Measurements from ENCODE around the gene PAM. TPM values are rescaled to one million over a fixed set of nuclear protein-coding genes. Genes with fewer than 3 reads are reported as not detected.
A peak's percentile ranks its signal among the peaks of the same experiment; 100 is the strongest.
"Not testable (repeated sequence)": the region's sequence is repeated elsewhere in the genome, so short reads cannot be mapped to it uniquely, and the experiment has no call there.

The PAM gene
- total and polyA plus RNA-seq, 7 experiments from 2014 or later = 10.3 to 36.6 (median 13.6) TPM

DNA sequence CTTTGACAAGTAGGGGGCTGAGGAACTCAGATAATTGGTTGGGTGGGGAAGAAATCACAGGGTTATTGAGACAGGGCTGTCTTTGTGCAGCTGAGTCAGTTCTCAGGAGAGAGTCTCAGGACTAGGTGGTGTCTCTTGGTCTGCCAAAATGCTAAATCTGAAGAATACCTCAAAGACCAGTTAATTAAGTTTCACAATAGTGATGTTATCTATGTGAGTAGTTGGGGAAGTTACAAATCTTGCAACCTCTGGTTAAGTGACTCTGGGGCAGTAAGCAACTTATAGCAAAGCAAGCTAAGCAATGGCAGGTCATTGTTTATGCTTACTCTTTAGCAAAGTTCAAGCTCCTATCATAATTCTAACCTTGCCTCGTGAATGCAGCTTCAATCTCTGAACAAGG is 311.2 kb downstream of the PAM start:
- ATAC-seq (peak; percentile 42), DNase-seq (no peak)
- ChIA-PET POLR2A (no interaction called here), CTCF (no interaction called here)
- Mint-ChIP-seq H3K4me3 (no peak overlapping the region), H3K27me3 (peaks cover 0 to 12% (median 5%) of the 10 kb centered on the region in 5 donors), H3K9me3 (no peaks in the 10 kb centered on the region), H3K4me1 (no peaks in the 10 kb centered on the region), H3K27ac (no peak overlapping the region), H3K36me3 (no peaks in the 10 kb centered on the region)
- intact Hi-C loops (cut with micrococcal nuclease) = no loop called here
- H3K4me1 ChIP-seq (ENCODE audit: control insufficient read depth in 2 of 2, insufficient read depth in 2 of 2, low read length in 2 of 2) = no peaks in the 10 kb centered on the region
- no peaks in the 10 kb centered on the region for H3K9me3 ChIP-seq (ENCODE audit: control insufficient read depth in 2 of 3, low read length in 3 of 3)
- no peaks in the 10 kb centered on the region for H3K36me3 ChIP-seq (ENCODE audit: control insufficient read depth in 2 of 3, insufficient read depth in 3 of 3, low read length in 3 of 3)
- no peak overlapping the region for H3K4me3 ChIP-seq (ENCODE audit: low read length)
- no peaks in the 10 kb centered on the region for H3K27me3 ChIP-seq (ENCODE audit: control insufficient read depth in 2 of 2, insufficient read depth in 2 of 2, low read length in 2 of 2)
- no peak overlapping the region for H3K27ac ChIP-seq (ENCODE audit: low read depth, low read length)

- H3K4me1 Mint-ChIP-seq = not testable (repeated sequence)
Observed at GRCh38 chr5:103073500-103073899, 318.4 kb downstream of the PAM start.

GRCh38 chr5:103075442-103075841 is 320.3 kb downstream of the PAM start:
- no peaks in the 10 kb centered on the region for H3K27me3 ChIP-seq (ENCODE audit: control insufficient read depth in 2 of 2, insufficient read depth in 2 of 2, low read length in 2 of 2)
- intact Hi-C loops (cut with micrococcal nuclease) = no loop called here
- H3K9me3 Mint-ChIP-seq = peaks cover 25 to 80% (median 53%) of the 10 kb centered on the region in 11 donors
- H3K27ac Mint-ChIP-seq = no peak overlapping the region
- no peak overlapping the region for H3K4me3 Mint-ChIP-seq
- no peak overlapping the region for H3K27ac ChIP-seq (ENCODE audit: low read depth, low read length)
- no peaks in the 10 kb centered on the region for H3K4me1 ChIP-seq (ENCODE audit: control insufficient read depth in 2 of 2, insufficient read depth in 2 of 2, low read length in 2 of 2)
- POLR2A ChIA-PET = no interaction called here
- no peak overlapping the region for H3K4me3 ChIP-seq (ENCODE audit: low read length)
- peaks cover 5 to 24% (median 14%) of the 10 kb centered on the region in 5 donors for H3K36me3 Mint-ChIP-seq
- peaks cover 0 to 49% (median 4%) of the 10 kb centered on the region in 3 experiments for H3K9me3 ChIP-seq (ENCODE audit: control insufficient read depth in 2 of 3, low read length in 3 of 3)
- H3K4me1 Mint-ChIP-seq = no peaks in the 10 kb centered on the region
- DNase-seq = no peak
- H3K36me3 ChIP-seq (ENCODE audit: control insufficient read depth in 2 of 3, insufficient read depth in 3 of 3, low read length in 3 of 3) = no peaks in the 10 kb centered on the region
- CTCF ChIA-PET = no interaction called here
- ATAC-seq = no peak
- H3K27me3 Mint-ChIP-seq = peaks cover 0 to 13% (median 6%) of the 10 kb centered on the region in 5 donors

More at GRCh38 chr5:103073500-103073899, 318.4 kb downstream of the PAM start:
- H3K36me3 Mint-ChIP-seq = peaks cover 5 to 22% (median 11%) of the 10 kb centered on the region in 5 donors
- H3K4me3 ChIP-seq (ENCODE audit: low read length); H3K27me3 ChIP-seq (ENCODE audit: control insufficient read depth in 2 of 2, insufficient read depth in 2 of 2, low read length in 2 of 2); H3K27ac Mint-ChIP-seq; H3K27ac ChIP-seq (ENCODE audit: low read depth, low read length); H3K4me3 Mint-ChIP-seq; H3K36me3 ChIP-seq (ENCODE audit: control insufficient read depth in 2 of 3, insufficient read depth in 3 of 3, low read length in 3 of 3); CTCF ChIA-PET; ATAC-seq; POLR2A ChIA-PET; intact Hi-C loops (cut with micrococcal nuclease); DNase-seq; H3K4me1 ChIP-seq (ENCODE audit: control insufficient read depth in 2 of 2, insufficient read depth in 2 of 2, low read length in 2 of 2): not testable (repeated sequence)
- peaks cover 20 to 61% (median 45%) of the 10 kb centered on the region in 11 donors for H3K9me3 Mint-ChIP-seq
- H3K27me3 Mint-ChIP-seq = peaks cover 0 to 13% (median 6%) of the 10 kb centered on the region in 5 donors
- peaks cover 0 to 30% (median 0%) of the 10 kb centered on the region in 3 experiments for H3K9me3 ChIP-seq (ENCODE audit: control insufficient read depth in 2 of 3, low read length in 3 of 3)

All from naive thymus-derived CD4-positive, alpha-beta T cell (primary cell).